OCI-LY3 (cell line): ENCODE results near the gene ACOT7.
"Not testable (repeated sequence)": the region's sequence is repeated elsewhere in the genome, so short reads cannot be mapped to it uniquely, and the experiment has no call there.

Experiments
- EZH2phosphoT487 ChIP-seq: fragments of 200-600 bp; shearing (Covaris generic); IDR thresholded peaks from 2 replicates; pipeline ENCODE4 v1.6.1; 2018; ENCODE audit warnings: antibody characterized with exemption, mixed run types, low read depth
- TF ChIP-seq, protein P1 (sequence below): fragments of 200-600, 300-600 bp; sonication (generic); IDR thresholded peaks from 2 replicates; pipeline ENCODE4 v1.5.1; 2014; ENCODE audit warnings: antibody characterized with exemption, low read length, low read depth

DNA sequence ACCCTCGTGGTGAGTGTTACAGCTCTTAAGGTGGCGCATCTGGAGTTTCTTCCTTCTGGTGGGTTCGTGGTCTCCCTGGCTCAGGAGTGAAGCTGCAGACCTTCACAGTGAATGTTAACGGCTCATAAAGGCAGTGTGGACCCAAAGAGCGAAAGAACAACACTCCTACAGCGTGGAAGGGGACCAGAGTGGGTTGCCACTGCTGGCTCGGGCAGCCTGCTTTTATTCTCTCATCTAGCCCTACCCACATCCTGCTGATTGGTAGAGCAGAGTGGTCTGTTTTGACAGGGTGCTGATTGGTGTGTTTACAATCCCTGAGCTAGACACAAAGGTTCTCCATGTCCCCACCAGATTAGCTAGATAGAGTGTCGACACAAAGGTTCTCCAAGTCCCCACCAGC is 1.6 kb upstream of the ACOT7 start:
- TF ChIP-seq, protein P1, sequence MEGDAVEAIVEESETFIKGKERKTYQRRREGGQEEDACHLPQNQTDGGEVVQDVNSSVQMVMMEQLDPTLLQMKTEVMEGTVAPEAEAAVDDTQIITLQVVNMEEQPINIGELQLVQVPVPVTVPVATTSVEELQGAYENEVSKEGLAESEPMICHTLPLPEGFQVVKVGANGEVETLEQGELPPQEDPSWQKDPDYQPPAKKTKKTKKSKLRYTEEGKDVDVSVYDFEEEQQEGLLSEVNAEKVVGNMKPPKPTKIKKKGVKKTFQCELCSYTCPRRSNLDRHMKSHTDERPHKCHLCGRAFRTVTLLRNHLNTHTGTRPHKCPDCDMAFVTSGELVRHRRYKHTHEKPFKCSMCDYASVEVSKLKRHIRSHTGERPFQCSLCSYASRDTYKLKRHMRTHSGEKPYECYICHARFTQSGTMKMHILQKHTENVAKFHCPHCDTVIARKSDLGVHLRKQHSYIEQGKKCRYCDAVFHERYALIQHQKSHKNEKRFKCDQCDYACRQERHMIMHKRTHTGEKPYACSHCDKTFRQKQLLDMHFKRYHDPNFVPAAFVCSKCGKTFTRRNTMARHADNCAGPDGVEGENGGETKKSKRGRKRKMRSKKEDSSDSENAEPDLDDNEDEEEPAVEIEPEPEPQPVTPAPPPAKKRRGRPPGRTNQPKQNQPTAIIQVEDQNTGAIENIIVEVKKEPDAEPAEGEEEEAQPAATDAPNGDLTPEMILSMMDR = not testable (repeated sequence)
- not testable (repeated sequence) for TF ChIP-seq EZH2phosphoT487
